ENCODE data around the gene VOPP1.
A peak's percentile ranks its signal among the peaks of the same experiment; 100 is the strongest.
"Not testable (repeated sequence)": the region's sequence is repeated elsewhere in the genome, so short reads cannot be mapped to it uniquely, and the experiment has no call there.

The VOPP1 gene

DNA sequence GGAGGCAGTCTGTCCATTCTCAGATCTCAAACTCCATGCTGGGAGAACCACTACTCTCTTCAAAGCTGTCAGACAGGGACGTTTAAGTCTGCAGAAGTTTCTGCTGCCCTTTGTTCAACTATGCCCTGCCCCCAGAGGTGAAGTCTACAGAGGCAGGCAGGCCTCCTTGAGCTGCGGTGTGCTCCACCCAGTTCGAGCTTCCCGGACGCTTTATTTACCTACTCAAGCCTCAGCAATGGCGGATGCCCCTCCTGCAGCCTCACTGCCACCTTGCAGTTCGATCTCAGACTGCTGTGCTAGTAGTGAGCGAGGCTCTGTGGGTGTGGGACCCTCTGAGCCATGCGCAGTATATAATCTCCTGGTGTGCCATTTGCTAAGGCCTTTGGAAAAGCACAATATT is 10.4 kb upstream of the VOPP1 start:
- not testable (repeated sequence) for DNase-seq (ENCODE audit: low read depth in 3 of 3)

DNA sequence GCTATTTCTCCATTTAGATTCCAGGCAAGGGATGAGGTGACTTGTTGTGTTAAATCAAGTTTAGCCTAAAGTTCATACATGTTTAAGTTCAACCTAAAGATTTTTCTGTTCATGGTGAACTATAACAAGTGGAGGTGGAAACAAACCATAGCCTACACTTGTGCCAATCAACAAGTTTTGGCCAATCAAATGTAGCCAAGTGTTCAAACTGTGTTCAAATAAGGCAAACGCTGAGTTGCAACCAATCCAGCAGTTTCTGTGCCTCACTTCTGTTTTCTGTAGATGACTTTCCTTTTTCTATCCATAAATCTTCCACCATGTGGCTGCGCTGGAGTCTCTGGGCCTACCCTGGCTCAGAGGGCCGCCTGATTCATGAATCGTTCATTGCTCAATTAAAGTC is 4.5 kb upstream of the VOPP1 start:
- DNase-seq (ENCODE audit: low read depth in 3 of 3) = no peak

- DNase-seq (ENCODE audit: low read depth in 3 of 3) = no peak
Measured at GRCh38 chr7:55575733-55576132, 3.4 kb upstream of the VOPP1 start.

- DNase-seq (ENCODE audit: low read depth in 3 of 3) = no peak
Measured at GRCh38 chr7:55575098-55575497, 2.8 kb upstream of the VOPP1 start.

- no peak for DNase-seq (ENCODE audit: low read depth in 3 of 3)
Measured at GRCh38 chr7:55574051-55574717, 1.9 kb upstream of the VOPP1 start.

GRCh38 chr7:55573234-55573900 is 1.1 kb upstream of the VOPP1 start:
- no peak for DNase-seq (ENCODE audit: low read depth in 3 of 3)

DNA sequence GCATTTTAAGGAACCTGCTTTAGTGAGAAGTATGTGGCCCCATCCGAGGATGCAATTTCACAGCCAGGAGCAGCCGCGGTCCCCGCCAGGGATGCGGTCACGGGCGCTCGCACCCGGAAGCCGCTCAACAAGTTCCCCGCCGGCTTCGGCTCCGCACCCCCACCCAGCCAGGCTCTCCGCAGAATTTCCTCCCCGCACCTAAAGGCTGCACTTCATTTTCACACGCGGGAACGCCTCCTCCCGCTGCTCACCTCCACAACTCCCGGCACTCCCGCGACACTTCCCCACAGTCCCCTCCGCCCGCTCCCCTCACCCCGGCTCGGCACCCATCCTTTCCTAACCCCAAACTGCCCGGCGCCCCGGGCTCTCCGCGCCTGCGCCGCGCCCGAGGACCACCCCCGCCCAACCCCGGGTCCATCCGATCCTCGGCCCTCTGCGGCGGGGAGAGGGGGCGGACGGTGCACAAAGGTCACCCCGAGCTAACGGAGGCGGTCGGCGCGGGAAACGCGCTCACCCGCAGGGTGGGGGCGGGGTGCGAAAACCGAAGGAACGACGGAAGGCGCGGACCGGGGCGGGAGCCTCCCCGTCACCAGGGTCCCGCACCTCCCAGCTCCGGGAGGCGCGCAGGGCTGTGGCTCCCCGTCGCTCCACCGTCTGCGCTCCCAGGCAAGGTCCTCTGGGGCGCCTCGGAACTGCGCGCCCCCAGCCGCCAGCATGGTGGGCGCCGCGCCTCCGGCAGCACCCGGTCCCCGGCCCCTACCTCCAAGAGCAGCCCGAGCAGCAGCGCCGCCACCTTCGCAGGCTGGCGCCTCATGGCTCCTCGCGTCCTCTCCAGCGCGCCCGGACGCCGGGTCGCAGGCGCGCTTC is 558 bp downstream of the VOPP1 start:
- peak in 2 of 3 donors; percentile 49 to 58 for DNase-seq (ENCODE audit: low read depth in 3 of 3)

GRCh38 chr7:55570939-55571338 is 1.4 kb downstream of the VOPP1 start:
- no peak for DNase-seq (ENCODE audit: low read depth in 3 of 3)

DNA sequence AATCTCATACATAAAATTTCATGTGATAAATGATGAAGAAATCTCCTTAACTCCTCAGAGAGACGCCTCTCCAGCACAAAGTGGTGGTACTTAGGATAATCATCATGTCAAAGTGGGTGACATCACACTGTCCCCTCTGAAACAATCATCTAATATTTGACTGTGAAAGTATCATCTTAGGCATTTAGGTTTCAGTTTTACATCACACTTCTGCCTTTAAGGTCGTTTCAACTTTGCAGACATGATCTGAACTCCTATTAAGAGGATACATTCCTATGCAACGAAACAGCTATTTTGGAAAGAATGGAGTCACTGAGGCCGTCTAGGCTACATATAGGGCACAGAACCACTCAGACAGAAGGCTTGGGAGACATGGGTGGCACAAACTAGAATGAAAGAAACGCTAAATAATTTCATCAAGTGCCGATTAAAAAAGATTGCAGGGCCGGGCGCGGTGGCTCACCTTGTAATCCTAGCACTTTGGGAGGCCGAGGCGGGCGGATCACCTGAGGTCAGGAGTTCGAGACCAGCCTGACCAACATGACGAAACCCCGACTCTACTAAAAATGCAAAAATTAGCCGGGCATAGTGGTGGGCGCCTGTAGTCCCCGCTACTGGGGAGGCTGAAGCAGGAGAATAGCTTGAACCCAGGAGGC is 2.0 kb downstream of the VOPP1 start:
- DNase-seq (ENCODE audit: low read depth in 3 of 3) = no peak

DNA sequence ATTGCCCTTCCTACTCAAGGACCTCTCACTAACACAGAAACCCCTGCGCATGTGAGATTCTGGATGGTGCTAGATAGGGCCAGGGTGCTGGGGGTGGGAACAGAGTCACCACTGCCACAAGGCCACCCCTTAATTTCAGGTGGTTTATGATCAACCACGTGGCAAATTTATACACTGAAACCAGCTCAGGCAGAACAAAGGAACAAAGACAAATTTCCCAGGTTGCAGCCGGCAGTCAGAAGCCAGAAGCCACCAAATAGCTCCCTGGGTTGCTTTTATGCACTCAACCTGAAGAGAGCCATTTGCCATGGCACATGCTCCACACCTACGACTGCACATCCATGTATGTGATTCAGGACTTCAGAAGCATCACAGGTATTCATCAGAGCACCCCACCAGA is 2.5 kb downstream of the VOPP1 start:
- peak in 1 of 3 donors; percentile 60 for DNase-seq (ENCODE audit: low read depth in 3 of 3)

DNA sequence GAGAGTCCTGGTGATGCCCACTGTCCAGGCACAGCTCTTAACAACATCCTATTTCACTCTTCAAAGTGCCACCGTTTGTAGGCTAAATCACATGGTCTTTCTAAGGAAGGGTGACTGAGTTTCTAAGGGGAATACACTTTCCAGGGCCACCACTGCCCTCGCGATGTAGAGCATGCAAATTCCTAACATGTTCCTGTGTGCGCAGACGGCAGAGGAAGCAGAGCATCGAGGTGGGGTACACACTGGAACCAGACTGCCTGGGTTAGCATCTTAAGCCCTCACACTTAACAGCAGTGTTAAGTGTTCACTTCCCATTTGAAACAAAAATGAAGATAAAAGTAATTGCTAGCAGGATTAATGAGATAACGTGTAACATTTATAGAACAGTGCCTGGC is 3.0 kb downstream of the VOPP1 start:
- no peak for DNase-seq (ENCODE audit: low read depth in 3 of 3)

DNA sequence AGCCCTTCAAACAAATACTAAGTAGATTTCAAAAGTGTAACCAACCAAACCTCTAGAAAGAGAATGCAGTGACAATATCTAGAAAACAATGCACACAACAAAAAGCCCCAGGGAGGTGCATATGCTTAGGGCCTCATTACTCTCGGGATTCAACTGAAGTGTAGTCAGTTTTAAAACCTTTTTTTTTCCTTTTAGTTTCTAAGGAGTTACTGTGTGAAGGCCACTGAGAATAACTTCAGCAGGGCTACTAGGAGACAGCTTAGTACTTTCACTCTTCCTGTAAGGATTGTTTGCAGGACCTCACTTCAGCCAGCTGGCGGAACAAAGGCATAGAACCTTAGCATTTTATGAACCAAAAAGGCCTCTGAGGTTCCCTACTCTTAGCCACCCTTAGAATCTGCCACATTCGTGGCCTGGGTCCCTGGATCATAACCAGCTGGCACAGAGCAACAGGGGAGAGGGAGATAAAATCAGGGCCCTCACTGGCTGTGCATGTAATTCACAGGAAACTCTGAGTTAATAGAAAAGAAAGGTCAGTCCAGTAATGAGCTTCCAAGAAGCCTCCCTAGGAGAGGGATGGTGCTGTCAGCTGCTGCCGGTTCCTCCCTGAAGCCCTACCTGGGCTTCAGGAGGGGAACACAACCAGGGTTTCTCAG is 3.6 kb downstream of the VOPP1 start:
- DNase-seq (ENCODE audit: low read depth in 3 of 3) = no peak

DNA sequence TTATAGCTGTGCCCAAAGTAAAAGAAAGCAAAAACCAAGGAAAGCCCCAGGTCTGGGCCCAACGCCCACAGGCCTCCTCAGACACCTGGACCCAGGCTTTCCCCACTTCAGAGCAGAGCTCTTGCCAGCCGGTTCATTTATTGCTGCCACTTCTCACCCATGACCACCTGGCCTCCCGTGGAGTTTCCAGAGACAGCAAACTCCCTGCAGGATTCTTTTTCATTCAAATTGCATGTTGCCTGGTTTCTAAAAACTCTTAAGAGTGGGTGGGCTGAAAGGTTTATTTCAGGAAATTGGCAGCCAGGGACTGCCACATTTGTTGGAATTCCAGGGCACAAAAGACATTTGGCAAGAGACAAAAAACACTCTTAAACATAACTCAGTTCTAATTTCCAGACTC is 4.7 kb downstream of the VOPP1 start:
- DNase-seq (ENCODE audit: low read depth in 3 of 3) = no peak

DNA sequence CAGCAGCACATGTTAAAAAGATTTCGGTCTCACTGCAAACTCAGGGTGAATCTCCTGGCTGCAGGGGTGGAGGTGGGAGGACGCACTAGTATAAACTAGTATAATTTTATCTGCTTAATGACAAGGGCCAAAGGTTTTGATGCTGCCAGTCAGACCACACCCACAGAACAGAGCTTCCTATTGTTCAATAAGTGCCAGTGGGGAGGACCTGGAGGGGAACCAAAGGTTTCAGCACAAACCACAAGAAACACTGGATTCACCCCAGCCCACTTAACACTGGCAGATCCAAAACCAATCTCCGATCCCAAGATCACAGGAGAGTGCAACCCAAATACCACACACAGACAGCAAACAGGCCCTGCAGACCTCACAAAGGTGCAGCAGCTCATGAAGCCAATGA is 6.6 kb downstream of the VOPP1 start:
- DNase-seq (ENCODE audit: low read depth in 3 of 3) = no peak

- no peak for DNase-seq (ENCODE audit: low read depth in 3 of 3)
Measured at GRCh38 chr7:55563596-55564325, 8.5 kb downstream of the VOPP1 start.

- no peak for DNase-seq (ENCODE audit: low read depth in 3 of 3)
Measured at GRCh38 chr7:55561690-55562089, 10.6 kb downstream of the VOPP1 start.

DNA sequence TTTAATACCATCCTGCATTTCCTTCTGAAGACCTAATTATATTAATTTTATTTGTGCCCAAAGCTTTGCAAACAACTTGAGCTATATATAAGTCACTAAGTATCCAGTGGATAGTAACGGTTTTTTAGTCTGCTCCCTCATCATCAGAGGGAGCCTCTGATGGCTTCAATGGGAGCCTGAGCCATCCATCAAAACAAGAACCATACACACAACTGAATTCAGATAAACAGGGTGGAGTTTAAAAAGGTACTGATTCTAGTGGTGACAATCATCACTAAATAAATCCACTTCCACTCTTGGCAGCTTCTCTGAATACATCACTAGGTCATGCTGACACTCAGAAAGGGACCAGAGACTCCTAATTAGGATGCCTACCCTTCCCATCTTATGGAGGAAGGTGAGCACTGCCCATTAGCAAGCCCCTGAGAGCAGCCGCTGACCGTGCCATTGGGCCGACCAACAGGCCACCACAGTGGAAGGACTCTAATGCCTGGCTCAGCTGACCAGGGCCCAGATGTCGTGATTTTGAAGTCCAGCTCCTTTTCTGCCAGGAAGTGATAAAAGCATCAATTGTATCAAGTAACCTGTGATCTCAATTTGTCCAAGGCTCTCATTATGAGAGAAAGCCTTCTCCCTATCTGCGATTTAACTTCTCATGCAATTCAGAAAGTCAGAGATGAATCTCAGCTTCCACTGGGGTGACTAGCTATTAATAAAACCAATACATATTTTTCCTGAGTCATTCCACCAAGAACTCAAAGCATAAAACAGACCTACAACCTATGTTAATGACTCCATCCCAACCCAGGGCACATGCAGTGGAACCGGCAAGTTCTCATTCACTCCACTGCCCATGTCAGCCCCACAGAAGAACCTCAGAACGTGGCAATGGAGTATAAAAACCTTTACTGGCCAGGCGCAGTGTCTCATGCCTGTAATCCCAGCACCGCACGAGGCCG is 13.1 kb downstream of the VOPP1 start:
- no peak for DNase-seq (ENCODE audit: low read depth in 3 of 3)

DNA sequence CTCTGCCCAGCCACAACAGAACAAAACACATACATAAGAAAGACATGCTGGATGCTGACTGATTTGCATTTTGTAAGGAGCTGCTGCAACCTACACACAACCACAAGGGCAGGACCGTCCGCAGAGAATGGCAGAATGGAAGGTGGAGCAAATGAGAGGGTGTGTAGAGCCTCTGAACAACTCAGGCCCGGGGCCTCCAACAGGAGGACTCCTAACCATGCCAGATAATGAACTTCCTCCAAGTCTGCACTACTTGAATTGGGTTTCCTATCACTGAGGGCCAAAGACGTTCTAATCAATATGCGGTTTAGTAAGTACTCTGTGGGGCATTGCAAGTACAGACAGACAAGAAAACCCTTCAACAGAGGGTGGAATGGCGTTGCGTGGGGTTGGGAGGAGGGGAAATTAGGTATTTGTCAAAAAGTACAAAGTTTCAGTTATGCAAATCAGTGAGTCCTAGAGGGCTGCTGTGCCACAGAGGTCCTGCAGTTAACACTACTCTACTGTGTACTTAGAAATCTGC is 14.6 kb downstream of the VOPP1 start:
- no peak for DNase-seq (ENCODE audit: low read depth in 3 of 3)

- no peak for DNase-seq (ENCODE audit: low read depth in 3 of 3)
Measured at GRCh38 chr7:55556492-55556891, 15.8 kb downstream of the VOPP1 start.

GRCh38 chr7:55556031-55556430 is 16.3 kb downstream of the VOPP1 start:
- no peak for DNase-seq (ENCODE audit: low read depth in 3 of 3)

Data from stimulated activated CD4-positive, alpha-beta T cell treated with anti-CD3 and anti-CD28 coated beads, TNF-alpha, amount 100 ng/mL, for 48 hours (primary cell).